ENCODE data around the gene ANTXR1. TPM values are rescaled to one million over a fixed set of nuclear protein-coding genes. Genes with fewer than 3 reads are reported as not detected.

The ANTXR1 gene
- polyA plus RNA-seq, 1 of the 3 experiments (the other 2 are of a cell fraction), result 114 TPM

GRCh38 chr2:68994864-68995263 is 18.1 kb upstream of the ANTXR1 start:
- H3K4me3 ChIP-seq (ENCODE audit: low read depth in 2 of 2, low read length in 1 of 2), result no peak overlapping the region
- H3K4me2 ChIP-seq, result no peak overlapping the region
- H2AFZ ChIP-seq (ENCODE audit: low read depth), result no peak overlapping the region
- WGBS (ENCODE audit: low lambda C conversion rate), result 43% methylated on average over 3 of the region's 4 CpGs
- TF ChIP-seq PBX3 (IDR thresholded peaks at IDR 0.05) (no peak), FOSL2 (IDR thresholded peaks at IDR 0.05; ENCODE audit: borderline replicate concordance, low read depth) (no peak), GABPA (IDR thresholded peaks at IDR 0.05; ENCODE audit: low read depth) (no peak), CHD2 (IDR thresholded peaks at IDR 0.05; ENCODE audit: low read length, partially characterized antibody) (no peak), MEF2A (IDR thresholded peaks at IDR 0.05; ENCODE audit: borderline replicate concordance, low read depth) (no peak), POLR2AphosphoS5 (IDR thresholded peaks at IDR 0.05; ENCODE audit: low read depth, low read length) (no peak), TAF1 (IDR thresholded peaks at IDR 0.05; ENCODE audit: borderline replicate concordance, low read depth, low read length) (no peak), RFX5 (IDR thresholded peaks at IDR 0.05; ENCODE audit: low read length) (no peak), FOXJ3 (CRISPR knock-in tag; IDR thresholded peaks at IDR 0.05) (no peak), SMC3 (IDR thresholded peaks at IDR 0.05; ENCODE audit: low read depth, low read length) (no peak)
- TF ChIP-seq, protein P1, sequence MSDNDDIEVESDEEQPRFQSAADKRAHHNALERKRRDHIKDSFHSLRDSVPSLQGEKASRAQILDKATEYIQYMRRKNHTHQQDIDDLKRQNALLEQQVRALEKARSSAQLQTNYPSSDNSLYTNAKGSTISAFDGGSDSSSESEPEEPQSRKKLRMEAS (IDR thresholded peaks at IDR 0.05; ENCODE audit: low read depth), result no peak
- no peaks in the 10 kb centered on the region for H3K36me3 ChIP-seq (replicated peaks in 1 of 2; ENCODE audit: control insufficient read depth in 1 of 2, insufficient read depth in 2 of 2, low read length in 1 of 2)
- H3K9ac ChIP-seq, result no peak overlapping the region
- POLR2A ChIA-PET, result no interaction called here
- CTCF ChIA-PET, result interaction anchor here (1.1 to 1.2 kb wide), 2 partner anchors 9 to 70 kb away, joined by 3 read pairs; no protein-coding TSS in a partner anchor
- H3K9me2 ChIP-seq, result no peaks in the 10 kb centered on the region
- H3K27ac ChIP-seq (ENCODE audit: low read depth in 2 of 2, low read length in 1 of 2), result no peak overlapping the region
- H3K79me2 ChIP-seq (ENCODE audit: insufficient read depth), result no peaks in the 10 kb centered on the region
- H3F3A ChIP-seq (replicated peaks; ENCODE audit: insufficient read depth), result no peaks in the 10 kb centered on the region
- no peaks in the 10 kb centered on the region for H3K9me3 ChIP-seq
- H4K20me1 ChIP-seq (ENCODE audit: insufficient read depth), result no peaks in the 10 kb centered on the region
- no peaks in the 10 kb centered on the region for H3K4me1 ChIP-seq (ENCODE audit: control insufficient read depth in 1 of 2, insufficient read depth in 2 of 2, low read depth in 1 of 2, low read length in 1 of 2)
- H3K27me3 ChIP-seq (ENCODE audit: insufficient read depth), result no peaks in the 10 kb centered on the region
- DNase-seq, result no peak

- Histone ChIP-seq H3F3A (replicated peaks; ENCODE audit: insufficient read depth) (no peaks in the 10 kb centered on the region), H3K4me2 (no peak overlapping the region), H3K9me2 (no peaks in the 10 kb centered on the region), H3K9ac (no peak overlapping the region), H3K27ac (ENCODE audit: low read depth in 2 of 2, low read length in 1 of 2) (no peak overlapping the region), H3K27me3 (ENCODE audit: insufficient read depth) (no peaks in the 10 kb centered on the region), H3K9me3 (no peaks in the 10 kb centered on the region), H4K20me1 (ENCODE audit: insufficient read depth) (no peaks in the 10 kb centered on the region), H3K36me3 (replicated peaks in 1 of 2; ENCODE audit: control insufficient read depth in 1 of 2, insufficient read depth in 2 of 2, low read length in 1 of 2) (no peaks in the 10 kb centered on the region), H3K4me3 (ENCODE audit: low read depth in 2 of 2, low read length in 1 of 2) (no peak overlapping the region), H2AFZ (ENCODE audit: low read depth) (no peak overlapping the region), H3K4me1 (ENCODE audit: control insufficient read depth in 1 of 2, insufficient read depth in 2 of 2, low read depth in 1 of 2, low read length in 1 of 2) (no peaks in the 10 kb centered on the region), H3K79me2 (ENCODE audit: insufficient read depth) (no peaks in the 10 kb centered on the region)
- ChIA-PET POLR2A (no interaction called here), CTCF (interaction anchor here (1.0 to 1.3 kb wide), 3 partner anchors 17 to 311 kb away, joined by 3 to 5 read pairs (median 3); partner anchors contain the start of gene ANTXR1)
- no peak for DNase-seq
- WGBS (ENCODE audit: low lambda C conversion rate), result 26% methylated on average over 3 of the region's 3 CpGs
- TF ChIP-seq, protein P2, sequence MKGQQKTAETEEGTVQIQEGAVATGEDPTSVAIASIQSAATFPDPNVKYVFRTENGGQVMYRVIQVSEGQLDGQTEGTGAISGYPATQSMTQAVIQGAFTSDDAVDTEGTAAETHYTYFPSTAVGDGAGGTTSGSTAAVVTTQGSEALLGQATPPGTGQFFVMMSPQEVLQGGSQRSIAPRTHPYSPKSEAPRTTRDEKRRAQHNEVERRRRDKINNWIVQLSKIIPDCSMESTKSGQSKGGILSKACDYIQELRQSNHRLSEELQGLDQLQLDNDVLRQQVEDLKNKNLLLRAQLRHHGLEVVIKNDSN (IDR thresholded peaks at IDR 0.05; ENCODE audit: borderline replicate concordance, low read depth), result no peak
- TF ChIP-seq REST (IDR thresholded peaks at IDR 0.05; ENCODE audit: low read depth, low read length) (no peak), RAD21 (IDR thresholded peaks at IDR 0.05; ENCODE audit: low read length) (no peak), FOXM1 (IDR thresholded peaks at IDR 0.05; ENCODE audit: low read depth) (no peak), TCF12 (IDR thresholded peaks at IDR 0.05) (no peak), TEAD4 (IDR thresholded peaks at IDR 0.05; ENCODE audit: borderline replicate concordance, insufficient read depth) (no peak), MEF2A (IDR thresholded peaks at IDR 0.05; ENCODE audit: borderline replicate concordance, low read depth) (no peak)
- TF ChIP-seq, protein P1 (IDR thresholded peaks at IDR 0.05; ENCODE audit: low read depth), result no peak
- TF ChIP-seq, protein P3, sequence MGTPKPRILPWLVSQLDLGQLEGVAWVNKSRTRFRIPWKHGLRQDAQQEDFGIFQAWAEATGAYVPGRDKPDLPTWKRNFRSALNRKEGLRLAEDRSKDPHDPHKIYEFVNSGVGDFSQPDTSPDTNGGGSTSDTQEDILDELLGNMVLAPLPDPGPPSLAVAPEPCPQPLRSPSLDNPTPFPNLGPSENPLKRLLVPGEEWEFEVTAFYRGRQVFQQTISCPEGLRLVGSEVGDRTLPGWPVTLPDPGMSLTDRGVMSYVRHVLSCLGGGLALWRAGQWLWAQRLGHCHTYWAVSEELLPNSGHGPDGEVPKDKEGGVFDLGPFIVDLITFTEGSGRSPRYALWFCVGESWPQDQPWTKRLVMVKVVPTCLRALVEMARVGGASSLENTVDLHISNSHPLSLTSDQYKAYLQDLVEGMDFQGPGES (IDR thresholded peaks at IDR 0.05; ENCODE audit: low read depth, low read length), result no peak
Measured at GRCh38 chr2:68995916-68996315, 17.1 kb upstream of the ANTXR1 start.

Measured in SK-N-SH (cell line).